ENCODE measurements around the gene OR13C3. TPM values are rescaled to one million over a fixed set of nuclear protein-coding genes. Genes with fewer than 3 reads are reported as not detected.

The OR13C3 gene
- polyA plus RNA-seq, 1 donor from 2014 or later = not detected

- no peak for TF ChIP-seq POLR2AphosphoS5 (IDR thresholded peaks at IDR 0.05)
- no peak for TF ChIP-seq RAD21 (conservative IDR thresholded peaks at IDR 0.05)
- TF ChIP-seq, protein P1, sequence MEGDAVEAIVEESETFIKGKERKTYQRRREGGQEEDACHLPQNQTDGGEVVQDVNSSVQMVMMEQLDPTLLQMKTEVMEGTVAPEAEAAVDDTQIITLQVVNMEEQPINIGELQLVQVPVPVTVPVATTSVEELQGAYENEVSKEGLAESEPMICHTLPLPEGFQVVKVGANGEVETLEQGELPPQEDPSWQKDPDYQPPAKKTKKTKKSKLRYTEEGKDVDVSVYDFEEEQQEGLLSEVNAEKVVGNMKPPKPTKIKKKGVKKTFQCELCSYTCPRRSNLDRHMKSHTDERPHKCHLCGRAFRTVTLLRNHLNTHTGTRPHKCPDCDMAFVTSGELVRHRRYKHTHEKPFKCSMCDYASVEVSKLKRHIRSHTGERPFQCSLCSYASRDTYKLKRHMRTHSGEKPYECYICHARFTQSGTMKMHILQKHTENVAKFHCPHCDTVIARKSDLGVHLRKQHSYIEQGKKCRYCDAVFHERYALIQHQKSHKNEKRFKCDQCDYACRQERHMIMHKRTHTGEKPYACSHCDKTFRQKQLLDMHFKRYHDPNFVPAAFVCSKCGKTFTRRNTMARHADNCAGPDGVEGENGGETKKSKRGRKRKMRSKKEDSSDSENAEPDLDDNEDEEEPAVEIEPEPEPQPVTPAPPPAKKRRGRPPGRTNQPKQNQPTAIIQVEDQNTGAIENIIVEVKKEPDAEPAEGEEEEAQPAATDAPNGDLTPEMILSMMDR (IDR thresholded peaks at IDR 0.05; ENCODE audit: poor library complexity, severe bottlenecking) = no peak
- TF ChIP-seq EZH2 (IDR thresholded peaks at IDR 0.05; ENCODE audit: borderline replicate concordance, insufficient read depth, low read length, poor library complexity, severe bottlenecking) = no peak
- no peak for TF ChIP-seq EP300 (conservative IDR thresholded peaks at IDR 0.05; ENCODE audit: poor library complexity, severe bottlenecking)
- no peak for TF ChIP-seq SMC3 (conservative IDR thresholded peaks at IDR 0.05; ENCODE audit: poor library complexity)
- TF ChIP-seq TAF1 (IDR thresholded peaks at IDR 0.05; ENCODE audit: low read depth) = no peak
- no peak for TF ChIP-seq MXI1 (conservative IDR thresholded peaks at IDR 0.05; ENCODE audit: poor library complexity, severe bottlenecking)
- no peak for TF ChIP-seq REST (IDR thresholded peaks at IDR 0.05; ENCODE audit: borderline replicate concordance)
- Histone ChIP-seq H3K27ac (ENCODE audit: low read length) (no peak overlapping the region), H3K4me2 (ENCODE audit: low read length) (no peak overlapping the region), H3K9me2 (ENCODE audit: insufficient read depth, low read length) (no peaks in the 10 kb centered on the region), H3K9ac (ENCODE audit: low read length) (no peak overlapping the region), H3K9me3 (ENCODE audit: low read length) (no peaks in the 10 kb centered on the region), H3K27me3 (ENCODE audit: insufficient read depth, low read depth, low read length) (no peaks in the 10 kb centered on the region), H3K4me3 (ENCODE audit: low read length) (no peak overlapping the region), H3K79me2 (replicated peaks; ENCODE audit: insufficient read depth, low read length) (no peaks in the 10 kb centered on the region), H2AFZ (ENCODE audit: low read depth, low read length) (no peak overlapping the region), H3K36me3 (ENCODE audit: insufficient read depth, low read length) (no peaks in the 10 kb centered on the region), H3F3A (ENCODE audit: insufficient read depth, low read length, poor library complexity, severe bottlenecking) (no peaks in the 10 kb centered on the region), H4K20me1 (ENCODE audit: insufficient read depth) (no peaks in the 10 kb centered on the region)
Measured at GRCh38 chr9:104544644-104545043, 8.0 kb upstream of the OR13C3 start.

DNA sequence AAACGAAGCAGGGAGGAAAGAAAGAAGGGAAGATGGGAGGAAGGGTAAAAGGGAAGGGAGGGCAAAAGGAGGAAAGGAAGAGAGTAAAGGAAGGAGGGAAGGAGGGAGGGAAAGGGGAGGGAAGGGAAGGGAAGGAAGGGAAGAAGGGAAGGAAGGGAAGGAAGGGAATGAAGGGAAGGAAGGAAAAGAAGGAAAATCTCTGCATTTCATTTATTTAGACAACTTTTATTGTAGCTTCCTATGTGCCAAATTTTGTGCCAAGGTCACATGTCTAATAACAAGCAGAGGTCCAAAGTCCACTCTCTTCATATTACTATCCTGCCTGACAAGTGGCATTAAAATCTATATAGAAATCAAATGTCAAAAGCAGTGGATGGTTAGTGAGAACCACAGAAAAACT lies 2.6 kb upstream of the OR13C3 start:
- Histone ChIP-seq H4K20me1 (ENCODE audit: insufficient read depth) (no peaks in the 10 kb centered on the region), H3K79me2 (replicated peaks; ENCODE audit: insufficient read depth, low read length) (no peaks in the 10 kb centered on the region), H3K9me3 (ENCODE audit: low read length) (no peaks in the 10 kb centered on the region), H3K27ac (ENCODE audit: low read length) (no peak overlapping the region), H3K9ac (ENCODE audit: low read length) (no peak overlapping the region), H2AFZ (ENCODE audit: low read depth, low read length) (no peak overlapping the region), H3K36me3 (ENCODE audit: insufficient read depth, low read length) (no peaks in the 10 kb centered on the region), H3F3A (ENCODE audit: insufficient read depth, low read length, poor library complexity, severe bottlenecking) (no peaks in the 10 kb centered on the region), H3K27me3 (ENCODE audit: insufficient read depth, low read depth, low read length) (no peaks in the 10 kb centered on the region), H3K9me2 (ENCODE audit: insufficient read depth, low read length) (no peaks in the 10 kb centered on the region), H3K4me3 (ENCODE audit: low read length) (no peak overlapping the region), H3K4me2 (ENCODE audit: low read length) (no peak overlapping the region)
- no peak for TF ChIP-seq POLR2AphosphoS5 (IDR thresholded peaks at IDR 0.05)
- TF ChIP-seq SMC3 (conservative IDR thresholded peaks at IDR 0.05; ENCODE audit: poor library complexity) = no peak
- TF ChIP-seq RAD21 (conservative IDR thresholded peaks at IDR 0.05) = no peak
- no peak for TF ChIP-seq REST (IDR thresholded peaks at IDR 0.05; ENCODE audit: borderline replicate concordance)
- no peak for TF ChIP-seq EP300 (conservative IDR thresholded peaks at IDR 0.05; ENCODE audit: poor library complexity, severe bottlenecking)
- no peak for TF ChIP-seq TAF1 (IDR thresholded peaks at IDR 0.05; ENCODE audit: low read depth)
- TF ChIP-seq, protein P1 (IDR thresholded peaks at IDR 0.05; ENCODE audit: poor library complexity, severe bottlenecking) = no peak
- TF ChIP-seq MXI1 (conservative IDR thresholded peaks at IDR 0.05; ENCODE audit: poor library complexity, severe bottlenecking) = no peak
